Measurements from ENCODE around the gene LPCAT3.

LPCAT3 gene

GRCh38 chr12:6979021-6979420, 39.3 kb downstream of the LPCAT3 start:
- TF ChIP-seq ZNF384 (IDR thresholded peaks at IDR 0.05) (no peak), SP1 (IDR thresholded peaks at IDR 0.05) (no peak), NFRKB (IDR thresholded peaks at IDR 0.05) (no peak)
- ChIA-PET CTCF (no interaction called here), POLR2A (interaction anchor here (1.0 to 1.8 kb wide), 2 partner anchors 12 to 17 kb away, joined by 3 to 5 read pairs; no protein-coding TSS in a partner anchor)

GRCh38 chr12:6978611-6979011, 39.7 kb downstream of the LPCAT3 start:
- POLR2A ChIA-PET: interaction anchor here (1.0 to 1.8 kb wide), 3 partner anchors 13 to 34 kb away, joined by 3 to 5 read pairs (median 5); no protein-coding TSS in a partner anchor
- DNase-seq (ENCODE audit: extremely low spot score): no peak
- CTCF ChIA-PET: interaction anchor here (0.9 kb wide), 1 partner anchor 14 kb away, joined by 3 read pairs; no protein-coding TSS in a partner anchor
- TF ChIP-seq L3MBTL2 (conservative IDR thresholded peaks at IDR 0.05): no peak
- TF ChIP-seq ZNF384 (IDR thresholded peaks at IDR 0.05): no peak
- no peak for TF ChIP-seq FOXK2 (IDR thresholded peaks at IDR 0.05)
- no peak for TF ChIP-seq LEF1 (IDR thresholded peaks at IDR 0.05; ENCODE audit: borderline replicate concordance)
- TF ChIP-seq FOXM1 (IDR thresholded peaks at IDR 0.05; ENCODE audit: borderline replicate concordance): no peak
- no peak for TF ChIP-seq BHLHE40 (IDR thresholded peaks at IDR 0.05; ENCODE audit: borderline replicate concordance)
- no peak for TF ChIP-seq NFRKB (IDR thresholded peaks at IDR 0.05)
- TF ChIP-seq PKNOX1 (IDR thresholded peaks at IDR 0.05): no peak
- TF ChIP-seq ELF4 (IDR thresholded peaks at IDR 0.05): no peak

More at GRCh38 chr12:6979021-6979420, 39.3 kb downstream of the LPCAT3 start:
- DNase-seq (ENCODE audit: extremely low spot score): no peak

- POLR2A ChIA-PET: interaction anchor here (1.4 to 1.8 kb wide), 2 partner anchors 17 to 34 kb away, joined by 5 read pairs; no protein-coding TSS in a partner anchor
- DNase-seq (ENCODE audit: extremely low spot score): no peak
- TF ChIP-seq L3MBTL2 (conservative IDR thresholded peaks at IDR 0.05) (no peak), SP1 (IDR thresholded peaks at IDR 0.05) (no peak), PKNOX1 (IDR thresholded peaks at IDR 0.05) (no peak), BHLHE40 (IDR thresholded peaks at IDR 0.05; ENCODE audit: borderline replicate concordance) (no peak), FOXA1 (IDR thresholded peaks at IDR 0.05) (no peak), SUZ12 (IDR thresholded peaks at IDR 0.05) (no peak), ZNF384 (IDR thresholded peaks at IDR 0.05) (no peak), ELF4 (IDR thresholded peaks at IDR 0.05) (no peak), ARNT (IDR thresholded peaks at IDR 0.05) (no peak), FOXM1 (IDR thresholded peaks at IDR 0.05; ENCODE audit: borderline replicate concordance) (no peak), TARDBP (IDR thresholded peaks at IDR 0.05) (no peak), FOXK2 (IDR thresholded peaks at IDR 0.05) (no peak), CTBP1 (IDR thresholded peaks at IDR 0.05; ENCODE audit: borderline replicate concordance) (no peak), NFRKB (IDR thresholded peaks at IDR 0.05) (no peak), LEF1 (IDR thresholded peaks at IDR 0.05; ENCODE audit: borderline replicate concordance) (no peak), HDGF (IDR thresholded peaks at IDR 0.05; ENCODE audit: borderline replicate concordance) (no peak)
- CTCF ChIA-PET: interaction anchor here (0.6 to 0.9 kb wide), 3 partner anchors 13 to 130 kb away, joined by 3 to 5 read pairs (median 4); no protein-coding TSS in a partner anchor
These were observed 40.1 kb downstream of the LPCAT3 start for GRCh38 chr12:6978188-6978587.

GRCh38 chr12:6977653-6978052, 40.6 kb downstream of the LPCAT3 start:
- ChIA-PET CTCF (interaction anchor here (0.6 to 1.5 kb wide), 4 partner anchors 13 to 131 kb away, joined by 3 to 5 read pairs (median 4); no protein-coding TSS in a partner anchor), POLR2A (interaction anchor here (1.4 to 1.8 kb wide), 2 partner anchors 16 to 33 kb away, joined by 5 read pairs; no protein-coding TSS in a partner anchor)
- TF ChIP-seq PKNOX1 (IDR thresholded peaks at IDR 0.05): no peak
- no peak for DNase-seq (ENCODE audit: extremely low spot score)

- TF ChIP-seq SP1 (IDR thresholded peaks at IDR 0.05): no peak
- no peak for TF ChIP-seq FOXA1 (IDR thresholded peaks at IDR 0.05)
- no peak for TF ChIP-seq CTBP1 (IDR thresholded peaks at IDR 0.05; ENCODE audit: borderline replicate concordance)
- TF ChIP-seq PKNOX1 (IDR thresholded peaks at IDR 0.05): no peak
- TF ChIP-seq TARDBP (IDR thresholded peaks at IDR 0.05): no peak
- no peak for TF ChIP-seq L3MBTL2 (conservative IDR thresholded peaks at IDR 0.05)
- TF ChIP-seq NFRKB (IDR thresholded peaks at IDR 0.05): no peak
- TF ChIP-seq HDGF (IDR thresholded peaks at IDR 0.05; ENCODE audit: borderline replicate concordance): no peak
- no peak for TF ChIP-seq BHLHE40 (IDR thresholded peaks at IDR 0.05; ENCODE audit: borderline replicate concordance)
- no peak for TF ChIP-seq LEF1 (IDR thresholded peaks at IDR 0.05; ENCODE audit: borderline replicate concordance)
- CTCF ChIA-PET: interaction anchor here (1.1 kb wide), 1 partner anchor 9 kb away, joined by 4 read pairs; no protein-coding TSS in a partner anchor
- no peak for DNase-seq (ENCODE audit: extremely low spot score)
- POLR2A ChIA-PET: interaction anchor here (0.8 to 2.8 kb wide), 4 partner anchors 8 to 37 kb away, joined by 3 to 20 read pairs (median 9); partner anchors contain the start of genes C12orf57 and RNU7-1
These were observed 42.8 kb downstream of the LPCAT3 start for GRCh38 chr12:6975297-6976032.
